Fibroblast of the conjunctiva (primary cell): ENCODE data around the gene KIAA1755.
A peak's percentile ranks its signal among the peaks of the same experiment; 100 is the strongest.

Source experiments
- DNase-seq: peaks from one replicate; pipeline ENCODE4 v3.0.0-alpha.2; 2010; ENCODE audit warnings: low read depth

KIAA1755 gene

GRCh38 chr20:38202153-38202981 lies 58.2 kb downstream of the KIAA1755 start:
- DNase-seq = no peak

GRCh38 chr20:38201356-38201755 lies 59.2 kb downstream of the KIAA1755 start:
- peak; percentile 32 for DNase-seq

GRCh38 chr20:38200646-38201045 lies 59.9 kb downstream of the KIAA1755 start:
- no peak for DNase-seq

GRCh38 chr20:38199501-38200390 lies 60.8 kb downstream of the KIAA1755 start:
- DNase-seq = no peak

- no peak for DNase-seq
Observed at GRCh38 chr20:38198238-38198861, 62.2 kb downstream of the KIAA1755 start.

GRCh38 chr20:38197619-38198018 lies 62.9 kb downstream of the KIAA1755 start:
- no peak for DNase-seq

GRCh38 chr20:38197217-38197616 lies 63.3 kb downstream of the KIAA1755 start:
- DNase-seq = no peak

- peak; percentile 86 for DNase-seq
Observed at GRCh38 chr20:38196592-38196991, 63.9 kb downstream of the KIAA1755 start.

- DNase-seq = no peak
Observed at GRCh38 chr20:38196076-38196475, 64.5 kb downstream of the KIAA1755 start.

GRCh38 chr20:38195521-38195920 lies 65.0 kb downstream of the KIAA1755 start:
- DNase-seq = no peak

- no peak for DNase-seq
Observed at GRCh38 chr20:38194971-38195504, 65.5 kb downstream of the KIAA1755 start.

GRCh38 chr20:38193586-38194105 lies 66.9 kb downstream of the KIAA1755 start:
- DNase-seq = no peak

- DNase-seq = no peak
Observed at GRCh38 chr20:38192323-38192885, 68.1 kb downstream of the KIAA1755 start.

- DNase-seq = no peak
Observed at GRCh38 chr20:38191654-38192053, 68.9 kb downstream of the KIAA1755 start.

- peak; percentile 38 for DNase-seq
Observed at GRCh38 chr20:38190936-38191371, 69.6 kb downstream of the KIAA1755 start.

GRCh38 chr20:38190166-38190565 lies 70.4 kb downstream of the KIAA1755 start:
- no peak for DNase-seq

- DNase-seq = no peak
Observed at GRCh38 chr20:38187517-38187916, 73.0 kb downstream of the KIAA1755 start.

- no peak for DNase-seq
Observed at GRCh38 chr20:38186788-38187221, 73.7 kb downstream of the KIAA1755 start.

- DNase-seq = no peak
Observed at GRCh38 chr20:38184101-38184500, 76.4 kb downstream of the KIAA1755 start.

- DNase-seq = no peak
Observed at GRCh38 chr20:38181971-38182370, 78.6 kb downstream of the KIAA1755 start.

GRCh38 chr20:38181207-38181801 lies 79.2 kb downstream of the KIAA1755 start:
- DNase-seq = no peak
